Karpas-422 (cell line): ENCODE results near the gene ICE2. TPM values are rescaled to one million over a fixed set of nuclear protein-coding genes. Genes with fewer than 3 reads are reported as not detected.

Source experiments
- DNase-seq: peaks from one replicate; pipeline ENCODE4 v3.0.0-alpha.2; 2015
- H2AFZ ChIP-seq: fragments of 200-600 bp; sonication (generic); 2 replicates; pipeline ENCODE4 v1.6.1; 2014; ENCODE audit warnings: antibody characterized with exemption, low read length, mixed read lengths
- H3K27ac ChIP-seq: fragments of 200-600 bp; sonication (generic); 2 replicates; pipeline ENCODE4 v1.5.1; 2014; ENCODE audit warnings: mild to moderate bottlenecking, low read length, moderate library complexity
- H3K27me3 ChIP-seq: fragments of 200-600 bp; sonication (generic); 2 replicates; pipeline ENCODE4 v1.6.1; 2014; ENCODE audit warnings: low read length, mixed read lengths
- H3K36me3 ChIP-seq: fragments of 200-600 bp; sonication (generic); 2 replicates; pipeline ENCODE4 v1.6.1; 2014; ENCODE audit warnings: low read length, mixed read lengths; ENCODE audit not compliant: insufficient read depth
- H3K4me1 ChIP-seq: fragments of 200-600 bp; sonication (generic); 2 replicates; pipeline ENCODE4 v1.6.1; 2014; ENCODE audit warnings: mild to moderate bottlenecking, low read length, mixed read lengths
- H3K4me2 ChIP-seq: fragments of 200-600 bp; sonication (generic); 2 replicates; pipeline ENCODE4 v1.6.1; 2014; ENCODE audit warnings: low read length, low read depth, mild to moderate bottlenecking; ENCODE audit not compliant: poor library complexity, severe bottlenecking
- H3K4me3 ChIP-seq: fragments of 200-600 bp; sonication (generic); 2 replicates; pipeline ENCODE4 v1.5.1; 2014; ENCODE audit warnings: mild to moderate bottlenecking, antibody characterized with exemption, low read length, mixed read lengths
- H3K79me2 ChIP-seq: fragments of 200-600 bp; sonication (generic); 2 replicates; pipeline ENCODE4 v1.6.1; 2014; ENCODE audit warnings: mild to moderate bottlenecking, low read length, mixed read lengths
- H3K9ac ChIP-seq: fragments of 200-600 bp; sonication (generic); 2 replicates; pipeline ENCODE4 v1.6.0; 2014; ENCODE audit warnings: low read length
- H3K9me2 ChIP-seq: fragments of 200-600 bp; sonication (generic), shearing (Covaris generic); replicated peaks from 2 replicates; pipeline ENCODE4 v1.6.0; 2014; ENCODE audit warnings: mild to moderate bottlenecking, low read length, moderate library complexity; ENCODE audit not compliant: insufficient read depth
- H3K9me3 ChIP-seq: fragments of 300-700, 200-600 bp; sonication (generic); 2 replicates; pipeline ENCODE4 v1.6.1; 2014; ENCODE audit warnings: low read length, mixed read lengths
- H4K20me1 ChIP-seq: fragments of 200-600 bp; sonication (generic); 2 replicates; pipeline ENCODE4 v1.6.1; 2014; ENCODE audit warnings: mild to moderate bottlenecking, antibody characterized with exemption, low read length, low read depth; ENCODE audit not compliant: insufficient read depth
- total RNA-seq: library from RNA; depleted of rRNA; stranded (reverse); fragments of >200 nt; shearing (Covaris generic); gene quantifications from 2 replicates; pipeline ENCODE4 v1.2.3, GENCODE V29; 2014; ENCODE audit warnings: low replicate concordance

ICE2 gene
- total RNA-seq, 1 experiment from 2014 or later: 66.3 TPM

GRCh38 chr15:60373327-60373726, 105.6 kb downstream of the ICE2 start:
- Histone ChIP-seq H2AFZ (no peak overlapping the region), H3K9ac (no peak overlapping the region), H3K4me3 (no peak overlapping the region), H3K79me2 (no peaks in the 10 kb centered on the region), H3K9me3 (no peaks in the 10 kb centered on the region), H3K9me2 (no peaks in the 10 kb centered on the region), H3K4me1 (no peaks in the 10 kb centered on the region), H3K27me3 (no peaks in the 10 kb centered on the region), H3K4me2 (no peak overlapping the region), H4K20me1 (no peaks in the 10 kb centered on the region), H3K27ac (no peak overlapping the region), H3K36me3 (no peaks in the 10 kb centered on the region)
- DNase-seq: no peak

GRCh38 chr15:60372756-60373155, 106.2 kb downstream of the ICE2 start:
- no peak overlapping the region for H3K9ac ChIP-seq
- no peaks in the 10 kb centered on the region for H3K9me3 ChIP-seq
- H3K4me1 ChIP-seq: no peaks in the 10 kb centered on the region
- H4K20me1 ChIP-seq: no peaks in the 10 kb centered on the region
- no peaks in the 10 kb centered on the region for H3K9me2 ChIP-seq
- H3K27ac ChIP-seq: no peak overlapping the region
- H3K4me2 ChIP-seq: no peak overlapping the region
- no peak overlapping the region for H2AFZ ChIP-seq
- no peaks in the 10 kb centered on the region for H3K79me2 ChIP-seq
- H3K27me3 ChIP-seq: no peaks in the 10 kb centered on the region
- no peak overlapping the region for H3K4me3 ChIP-seq
- no peak for DNase-seq
- no peaks in the 10 kb centered on the region for H3K36me3 ChIP-seq

GRCh38 chr15:60372227-60372626, 106.7 kb downstream of the ICE2 start:
- no peaks in the 10 kb centered on the region for H3K9me3 ChIP-seq
- H3K9me2 ChIP-seq: no peaks in the 10 kb centered on the region
- no peaks in the 10 kb centered on the region for H3K27me3 ChIP-seq
- no peak overlapping the region for H3K9ac ChIP-seq
- no peak overlapping the region for H2AFZ ChIP-seq
- no peak overlapping the region for H3K27ac ChIP-seq
- H3K4me3 ChIP-seq: no peak overlapping the region
- no peak for DNase-seq
- H3K79me2 ChIP-seq: no peaks in the 10 kb centered on the region
- no peaks in the 10 kb centered on the region for H3K36me3 ChIP-seq
- no peak overlapping the region for H3K4me2 ChIP-seq
- H4K20me1 ChIP-seq: no peaks in the 10 kb centered on the region
- no peaks in the 10 kb centered on the region for H3K4me1 ChIP-seq

- DNase-seq: no peak
- Histone ChIP-seq H3K79me2 (no peaks in the 10 kb centered on the region), H3K4me3 (no peak overlapping the region), H3K4me1 (no peaks in the 10 kb centered on the region), H3K4me2 (no peak overlapping the region), H3K9ac (no peak overlapping the region), H3K36me3 (no peaks in the 10 kb centered on the region), H2AFZ (no peak overlapping the region), H4K20me1 (no peaks in the 10 kb centered on the region), H3K9me2 (no peaks in the 10 kb centered on the region), H3K27ac (no peak overlapping the region), H3K27me3 (no peaks in the 10 kb centered on the region), H3K9me3 (no peaks in the 10 kb centered on the region)
Measured at GRCh38 chr15:60371175-60372051, 107.5 kb downstream of the ICE2 start.

GRCh38 chr15:60370869-60371136, 108.1 kb downstream of the ICE2 start:
- Histone ChIP-seq H3K4me3 (no peak overlapping the region), H3K27me3 (no peaks in the 10 kb centered on the region), H3K9me3 (no peaks in the 10 kb centered on the region), H3K27ac (no peak overlapping the region), H3K79me2 (no peaks in the 10 kb centered on the region), H3K9ac (no peak overlapping the region), H2AFZ (no peak overlapping the region), H3K4me2 (no peak overlapping the region), H4K20me1 (no peaks in the 10 kb centered on the region), H3K36me3 (no peaks in the 10 kb centered on the region), H3K9me2 (no peaks in the 10 kb centered on the region), H3K4me1 (no peaks in the 10 kb centered on the region)
- DNase-seq: no peak

GRCh38 chr15:60370105-60370868, 108.7 kb downstream of the ICE2 start:
- Histone ChIP-seq H3K79me2 (no peaks in the 10 kb centered on the region), H3K27me3 (no peaks in the 10 kb centered on the region), H3K9me2 (no peaks in the 10 kb centered on the region), H2AFZ (no peak overlapping the region), H3K4me1 (no peaks in the 10 kb centered on the region), H3K36me3 (no peaks in the 10 kb centered on the region), H3K27ac (no peak overlapping the region), H3K9ac (no peak overlapping the region), H3K4me3 (no peak overlapping the region), H4K20me1 (no peaks in the 10 kb centered on the region), H3K9me3 (no peaks in the 10 kb centered on the region), H3K4me2 (no peak overlapping the region)
- DNase-seq: no peak

GRCh38 chr15:60369696-60370095, 109.2 kb downstream of the ICE2 start:
- Histone ChIP-seq H3K9me3 (no peaks in the 10 kb centered on the region), H3K79me2 (no peaks in the 10 kb centered on the region), H3K4me3 (no peak overlapping the region), H3K4me2 (no peak overlapping the region), H3K27ac (no peak overlapping the region), H3K27me3 (no peaks in the 10 kb centered on the region), H3K4me1 (no peaks in the 10 kb centered on the region), H3K36me3 (no peaks in the 10 kb centered on the region), H2AFZ (no peak overlapping the region), H3K9me2 (no peaks in the 10 kb centered on the region), H4K20me1 (no peaks in the 10 kb centered on the region), H3K9ac (no peak overlapping the region)
- DNase-seq: no peak
